DMS114 treated with DMSO at 0.1 percent for 48 hours (cell line): ENCODE results near the gene ATP2B2.

ENCODE experiments used
- DNase-seq: peaks from one replicate; lab custom pipeline; 2025; ENCODE audit not compliant: unreplicated experiment; lab: John Stamatoyannopoulos, UW

ATP2B2 gene

DNA sequence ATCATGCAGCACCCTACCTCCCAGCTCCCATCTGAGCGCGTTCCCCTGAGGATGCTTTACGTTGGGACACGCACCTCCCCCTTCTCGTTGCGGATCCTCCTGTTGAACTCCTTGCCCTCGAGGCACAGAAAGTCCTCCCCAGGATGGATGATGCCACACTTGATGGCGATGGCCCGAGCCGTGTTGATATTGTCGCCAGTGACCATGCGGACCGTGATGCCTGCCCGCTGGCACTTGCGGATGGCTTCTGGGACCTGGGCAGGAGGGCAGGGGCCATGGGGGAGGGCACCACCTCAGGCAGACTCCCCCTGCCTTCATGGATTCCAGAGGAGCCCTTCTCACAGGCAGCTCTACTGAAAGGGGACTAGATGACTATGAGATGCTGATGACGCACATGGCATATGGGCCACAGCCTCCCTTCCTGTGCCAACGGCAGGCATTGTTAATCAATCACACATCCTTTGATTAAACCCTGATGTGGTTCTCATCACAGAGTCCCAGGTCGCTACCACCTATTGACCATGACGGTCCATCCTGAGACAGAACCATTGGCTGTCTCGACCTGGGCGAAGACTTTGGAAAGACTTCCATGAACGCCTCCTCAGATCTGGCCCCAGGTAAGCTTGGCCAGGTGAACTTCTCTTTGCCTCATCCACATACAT lies 154.9 kb downstream of the ATP2B2 start:
- DNase-seq: no peak

DNA sequence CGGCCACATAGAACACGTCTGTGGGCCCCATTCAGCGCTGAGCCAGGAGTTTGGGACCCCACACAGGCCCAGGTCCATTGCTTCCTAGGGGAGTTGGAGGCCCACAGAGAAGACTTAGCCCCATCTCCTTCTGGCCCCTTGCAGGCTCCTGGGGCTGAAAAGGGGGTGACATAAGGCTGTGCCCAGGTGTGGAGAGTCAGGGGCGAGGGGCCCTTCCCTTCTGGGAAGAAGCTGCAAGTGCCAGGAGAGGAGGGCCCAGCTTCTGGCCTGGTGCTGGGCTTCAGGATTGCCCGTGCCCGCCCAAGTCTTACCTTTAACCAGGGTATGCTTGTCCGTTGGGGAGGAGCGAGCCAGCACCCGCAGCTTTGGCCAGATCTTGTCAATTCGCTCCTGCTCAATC lies 155.6 kb downstream of the ATP2B2 start:
- DNase-seq: no peak

DNA sequence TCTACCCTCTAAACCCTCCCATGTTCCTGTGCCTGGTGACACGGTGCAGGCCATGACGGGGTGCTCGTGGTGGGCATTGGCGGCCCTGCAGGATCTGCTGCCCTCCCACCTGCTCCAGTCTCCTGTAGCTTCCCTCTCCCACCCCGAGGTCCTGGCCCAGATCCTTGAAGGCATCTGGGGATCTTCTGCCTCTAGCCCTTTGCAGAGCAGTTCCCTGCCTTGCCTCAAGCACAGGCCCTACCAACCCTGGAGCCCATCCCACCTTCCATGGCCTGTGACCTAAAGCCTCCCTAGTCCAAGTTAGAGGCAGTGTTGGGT lies 157.0 kb downstream of the ATP2B2 start:
- no peak for DNase-seq

DNA sequence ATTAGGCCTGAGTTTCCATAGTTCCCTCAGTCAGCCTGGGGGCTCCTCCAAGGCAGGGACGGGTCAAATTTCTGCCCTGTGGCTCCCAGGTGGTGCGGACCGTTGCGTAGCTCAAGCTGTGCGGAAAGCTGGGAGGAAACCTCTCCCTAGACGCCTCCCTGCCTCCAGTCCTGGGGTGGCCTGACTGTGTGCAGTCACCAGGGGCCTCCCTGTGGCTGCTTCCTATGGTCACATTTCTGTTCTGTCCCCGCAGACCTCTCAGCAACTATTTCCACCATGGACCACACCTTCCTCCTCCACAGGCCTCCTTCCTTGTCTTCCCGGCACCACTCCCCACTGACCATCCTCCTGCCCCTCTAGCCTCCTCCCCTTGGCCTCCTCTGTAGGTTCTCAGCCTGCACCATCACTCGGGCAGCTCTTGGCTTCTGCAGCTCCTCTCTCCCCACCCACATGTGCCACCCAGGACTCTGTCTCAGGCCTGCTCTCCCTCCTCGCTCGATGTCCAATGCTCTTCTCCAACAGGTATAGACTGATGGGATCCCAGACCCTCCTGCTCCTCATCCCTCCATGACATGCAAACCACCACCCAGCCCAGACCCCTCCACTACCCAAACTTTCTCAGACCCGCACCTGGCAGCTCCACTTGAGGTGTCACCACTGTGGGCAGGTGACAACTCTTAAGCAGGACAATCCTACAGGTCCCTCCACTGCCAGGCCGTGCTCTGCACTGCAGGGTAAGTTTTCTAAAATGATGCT lies 157.6 kb downstream of the ATP2B2 start:
- DNase-seq: no peak

DNA sequence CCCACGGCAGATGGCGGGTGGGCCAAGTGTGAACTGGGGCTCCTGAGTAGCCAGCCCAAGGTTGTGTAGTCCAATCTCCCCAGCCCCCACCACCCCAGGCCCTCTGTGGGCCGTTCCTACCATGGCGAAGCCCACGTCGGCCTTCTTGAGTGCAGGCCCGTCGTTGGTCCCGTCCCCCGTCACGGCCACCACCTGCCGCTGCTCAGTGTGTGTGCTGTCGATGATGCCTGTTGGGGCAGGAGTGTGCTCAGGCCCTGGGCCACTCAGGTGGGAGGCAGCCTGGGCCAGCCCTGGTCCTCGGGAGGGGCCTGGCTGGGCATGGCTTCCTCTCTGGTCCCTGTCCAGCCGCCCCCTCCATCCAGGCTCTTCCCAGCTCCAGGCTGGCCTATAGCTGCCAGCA lies 159.5 kb downstream of the ATP2B2 start:
- DNase-seq: no peak

DNA sequence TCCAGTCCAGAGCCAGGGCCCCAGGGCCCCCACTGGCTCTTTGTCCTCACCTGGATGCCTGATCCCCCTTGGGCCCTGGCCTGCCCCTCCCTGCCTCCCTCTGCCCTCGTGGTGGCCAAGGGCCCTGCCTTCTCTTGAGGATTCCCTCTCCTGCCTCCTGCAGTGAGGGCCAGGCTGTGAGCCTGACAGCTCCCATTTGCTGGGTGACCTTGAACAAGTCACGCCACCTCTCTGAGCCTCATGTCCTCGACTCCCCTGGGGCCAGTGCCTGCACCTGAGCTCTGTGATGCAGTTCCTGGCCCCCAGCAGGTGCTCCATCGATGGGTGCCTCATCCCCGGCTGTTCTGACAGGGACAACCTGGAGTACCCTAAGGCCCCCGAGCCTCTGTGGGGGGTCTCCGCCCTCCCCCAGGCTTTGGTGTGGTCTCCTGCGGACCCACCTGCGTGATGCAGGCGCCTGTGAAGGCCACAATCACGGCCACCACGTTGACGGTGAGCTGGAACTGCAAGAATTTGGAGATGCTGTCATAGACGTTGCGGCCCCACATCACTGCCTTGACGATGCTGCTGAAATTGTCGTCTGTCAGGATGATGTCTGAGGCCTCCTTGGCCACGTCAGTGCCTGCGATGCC lies 160.3 kb downstream of the ATP2B2 start:
- no peak for DNase-seq

DNA sequence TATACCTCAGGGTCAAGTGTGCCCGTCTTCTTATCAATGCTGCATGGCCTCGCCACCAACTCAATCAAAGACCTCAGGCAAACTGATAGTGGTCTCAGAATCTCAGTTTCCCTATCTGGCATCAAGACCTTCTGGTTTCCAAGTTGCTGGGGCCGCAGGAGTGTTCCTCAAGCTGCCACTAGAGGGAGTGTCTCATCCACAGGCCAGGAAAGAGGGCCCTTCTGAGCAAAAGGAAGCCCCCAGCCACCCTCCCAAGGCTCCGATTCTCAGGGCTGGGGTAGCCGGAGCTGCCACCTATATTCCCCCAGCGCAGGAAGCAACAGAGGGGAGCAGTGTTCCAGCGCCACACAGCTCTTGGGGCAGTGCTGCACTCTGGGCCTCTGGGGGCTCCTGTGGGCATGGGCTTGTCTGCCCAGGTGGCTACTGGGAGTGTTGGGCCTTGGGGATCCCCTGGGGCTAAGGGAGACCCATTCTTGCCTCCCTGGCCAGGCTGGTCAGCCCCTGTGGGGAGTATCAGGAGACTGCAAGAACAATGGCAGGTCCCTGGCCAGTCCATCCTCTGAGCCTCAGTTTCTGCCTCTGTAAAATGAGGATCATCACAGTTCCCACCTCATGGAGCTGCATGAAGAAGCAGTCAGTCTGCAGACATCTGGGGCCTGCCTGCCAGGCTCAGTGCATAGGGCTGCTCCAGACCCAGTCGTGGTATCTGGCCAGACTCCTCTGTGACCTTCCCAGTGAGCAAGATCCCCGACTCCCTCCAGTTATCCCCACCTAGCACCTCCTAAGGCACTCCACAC lies 161.0 kb downstream of the ATP2B2 start:
- DNase-seq: peak; percentile 27

DNA sequence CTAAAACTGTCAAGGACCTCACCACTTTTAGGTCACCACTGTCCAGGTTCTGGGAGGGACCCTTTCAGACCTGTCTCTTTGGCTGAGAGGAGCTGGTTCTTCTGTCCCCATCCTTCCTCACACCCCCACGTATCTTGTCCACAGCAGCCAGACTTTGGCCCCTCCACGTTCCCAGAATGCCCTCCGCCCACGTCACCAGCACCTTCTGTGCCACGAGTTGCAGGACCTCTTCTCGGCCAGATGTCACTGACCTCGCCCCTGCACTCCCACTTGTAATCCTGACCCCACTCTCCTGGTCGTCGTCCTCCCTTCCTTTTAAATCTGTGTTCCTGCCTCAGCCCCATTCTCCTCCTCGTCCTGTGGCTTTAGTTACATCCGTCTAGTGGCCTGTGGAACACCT lies 161.9 kb downstream of the ATP2B2 start:
- no peak for DNase-seq

DNA sequence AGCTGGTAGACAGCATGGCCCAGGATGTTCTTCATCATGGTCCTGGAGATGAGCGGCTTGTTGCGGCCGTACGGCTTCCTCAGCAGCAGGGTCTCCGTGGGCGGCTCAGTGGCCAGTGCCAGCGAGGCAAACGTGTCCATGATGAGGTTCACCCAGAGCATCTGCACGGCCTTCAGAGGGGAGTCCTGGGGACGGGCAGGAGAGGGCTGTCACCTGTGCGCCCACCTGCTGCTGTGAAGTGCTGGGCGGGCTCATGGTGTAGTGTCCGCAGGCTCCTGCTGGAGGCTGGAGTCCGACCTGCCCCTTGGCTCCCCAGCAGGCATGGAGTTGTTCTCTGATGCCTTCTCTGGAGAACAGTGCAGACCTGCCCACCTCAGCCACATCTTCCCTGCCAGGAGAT lies 162.6 kb downstream of the ATP2B2 start:
- DNase-seq: no peak

DNA sequence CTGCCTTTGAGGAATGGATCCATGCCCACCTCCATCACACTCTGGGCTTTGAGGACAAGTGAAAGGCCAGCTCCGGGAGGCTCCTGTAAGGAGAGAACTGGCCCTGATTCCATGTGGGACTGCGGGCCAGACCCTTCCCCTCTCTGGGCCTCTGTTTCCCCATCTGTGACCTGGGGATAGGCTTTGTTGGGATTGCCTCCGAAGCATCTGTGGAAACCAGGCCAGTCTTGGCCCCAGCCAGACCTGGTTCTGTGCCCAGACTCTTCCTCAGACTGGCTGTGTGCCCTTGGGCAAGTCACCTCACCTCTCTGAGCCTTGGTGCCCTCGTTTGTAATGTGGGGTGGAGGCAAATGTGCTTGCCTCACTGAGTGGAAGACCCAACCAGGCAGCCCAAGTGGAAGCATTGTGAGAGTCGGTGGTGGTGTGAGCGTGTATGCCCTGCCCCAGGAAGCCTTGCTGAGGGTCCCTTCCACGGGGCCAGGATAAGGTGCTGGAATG lies 163.4 kb downstream of the ATP2B2 start:
- DNase-seq: no peak

DNA sequence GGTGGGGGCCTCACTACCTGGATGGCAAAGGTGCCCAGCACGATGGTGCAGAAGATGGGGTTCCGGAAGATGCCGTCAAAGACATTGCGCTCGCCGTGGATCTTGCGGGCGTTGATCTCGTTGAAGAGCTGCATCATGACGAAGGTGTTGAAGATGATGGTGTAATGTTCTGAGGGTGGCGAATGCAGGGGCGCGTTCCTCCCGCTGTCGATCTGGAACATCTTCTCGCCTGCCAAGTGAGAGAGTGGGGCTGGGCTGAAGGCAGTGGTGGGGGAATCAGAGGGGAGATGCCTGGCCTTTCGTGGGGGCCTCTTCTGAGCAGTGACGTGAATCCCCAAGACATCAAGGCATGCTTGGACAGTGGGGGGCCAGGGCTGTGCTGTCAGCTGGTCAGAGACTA lies 164.9 kb downstream of the ATP2B2 start:
- no peak for DNase-seq

DNA sequence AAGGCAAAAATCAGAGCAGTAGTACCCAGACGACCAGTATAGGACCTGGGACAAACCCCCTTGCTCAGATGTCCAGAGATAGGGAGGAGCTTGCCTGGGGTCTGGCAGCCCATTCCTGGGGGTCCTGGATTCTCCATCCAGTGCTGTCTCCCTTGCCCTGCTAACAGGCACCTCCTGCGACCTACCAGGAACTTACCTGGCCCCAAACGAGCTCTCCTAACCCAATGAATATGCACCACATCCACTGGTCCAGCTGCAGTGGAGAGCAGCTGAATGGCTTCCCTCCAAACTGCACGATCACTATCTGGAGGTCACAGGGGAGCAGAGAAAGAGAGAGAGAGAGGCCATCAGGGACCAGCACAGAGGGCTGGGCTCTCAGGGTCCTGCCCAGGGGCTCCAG lies 165.3 kb downstream of the ATP2B2 start:
- no peak for DNase-seq

DNA sequence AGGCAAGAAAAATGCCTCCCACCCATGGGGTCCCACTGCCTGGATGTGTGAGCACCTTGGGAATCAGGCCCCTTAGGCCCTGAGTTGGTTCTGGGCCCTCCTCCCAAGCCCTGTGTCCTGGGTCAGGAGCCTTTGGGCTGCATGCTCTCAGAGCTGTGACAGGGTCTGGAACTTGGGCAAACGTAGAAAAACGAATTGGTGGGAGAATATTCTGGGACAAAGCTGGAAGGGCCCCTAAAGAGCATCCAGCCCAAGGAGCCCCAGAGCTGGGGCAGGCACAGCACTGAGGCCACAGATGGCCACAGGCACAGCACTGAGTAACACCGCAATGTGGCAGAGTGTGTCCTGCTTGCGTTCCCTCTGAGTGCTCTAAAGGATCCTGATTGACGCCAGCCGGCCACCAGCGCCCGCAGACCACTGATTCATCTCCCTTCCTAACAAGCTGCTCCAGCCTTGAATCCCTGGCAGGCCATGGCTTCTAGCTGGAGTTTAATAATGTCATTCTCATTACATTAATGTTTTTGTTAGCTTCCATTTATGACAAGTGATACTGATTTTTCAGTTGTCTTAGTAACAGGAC lies 165.9 kb downstream of the ATP2B2 start:
- DNase-seq: no peak

DNA sequence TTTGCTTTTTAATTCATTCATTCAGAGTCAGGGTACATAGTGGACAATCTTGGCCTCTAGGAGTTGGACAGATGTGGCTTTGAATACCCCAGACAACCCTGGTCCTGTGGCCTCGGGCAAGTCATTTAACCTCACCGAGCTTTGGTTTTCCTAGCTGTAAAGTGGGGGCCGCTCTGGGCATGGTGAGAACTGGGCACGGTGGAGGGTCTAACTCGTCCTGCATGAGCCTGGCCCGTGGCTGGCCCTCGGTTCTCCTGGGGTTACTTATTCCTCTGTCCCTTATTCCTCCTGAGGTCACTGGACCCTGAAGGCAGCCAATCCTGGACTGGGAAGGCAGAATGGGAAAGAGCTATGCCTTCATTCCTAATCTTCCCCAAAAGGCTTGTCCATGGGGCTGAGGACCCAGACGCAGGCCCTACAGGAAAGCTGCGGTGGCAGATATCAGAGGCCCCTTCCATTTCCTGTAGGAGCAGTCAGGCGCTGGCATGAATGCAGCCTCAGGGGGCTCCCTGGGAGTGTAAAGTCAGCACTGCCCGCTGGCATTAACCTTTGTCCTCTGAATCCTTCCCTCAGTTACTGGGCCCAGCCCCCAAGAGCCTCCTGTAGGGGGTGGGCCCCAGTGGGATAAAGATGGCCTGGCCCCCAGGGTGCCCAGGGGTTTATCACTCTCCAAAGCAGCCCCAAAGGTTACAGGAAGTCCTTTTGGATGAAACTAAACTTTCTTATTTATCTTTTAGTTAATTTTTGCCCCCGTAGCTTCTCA lies 166.6 kb downstream of the ATP2B2 start:
- DNase-seq: no peak

DNA sequence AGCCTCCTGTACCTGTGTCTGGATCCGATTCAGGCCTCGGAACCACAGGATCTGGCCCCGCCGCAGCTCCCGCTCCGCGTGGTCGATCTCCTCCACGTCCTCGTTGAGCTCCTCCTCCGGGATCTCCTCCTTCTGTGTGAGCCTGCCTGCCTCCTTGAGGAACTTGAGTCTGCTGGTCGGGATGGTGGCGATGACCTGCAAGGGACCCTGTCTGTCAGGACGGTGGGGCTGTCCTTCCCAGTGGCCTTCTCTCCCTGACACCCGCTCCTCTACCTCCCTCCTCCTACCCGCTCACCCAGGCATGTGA lies 167.3 kb downstream of the ATP2B2 start:
- DNase-seq: no peak

DNA sequence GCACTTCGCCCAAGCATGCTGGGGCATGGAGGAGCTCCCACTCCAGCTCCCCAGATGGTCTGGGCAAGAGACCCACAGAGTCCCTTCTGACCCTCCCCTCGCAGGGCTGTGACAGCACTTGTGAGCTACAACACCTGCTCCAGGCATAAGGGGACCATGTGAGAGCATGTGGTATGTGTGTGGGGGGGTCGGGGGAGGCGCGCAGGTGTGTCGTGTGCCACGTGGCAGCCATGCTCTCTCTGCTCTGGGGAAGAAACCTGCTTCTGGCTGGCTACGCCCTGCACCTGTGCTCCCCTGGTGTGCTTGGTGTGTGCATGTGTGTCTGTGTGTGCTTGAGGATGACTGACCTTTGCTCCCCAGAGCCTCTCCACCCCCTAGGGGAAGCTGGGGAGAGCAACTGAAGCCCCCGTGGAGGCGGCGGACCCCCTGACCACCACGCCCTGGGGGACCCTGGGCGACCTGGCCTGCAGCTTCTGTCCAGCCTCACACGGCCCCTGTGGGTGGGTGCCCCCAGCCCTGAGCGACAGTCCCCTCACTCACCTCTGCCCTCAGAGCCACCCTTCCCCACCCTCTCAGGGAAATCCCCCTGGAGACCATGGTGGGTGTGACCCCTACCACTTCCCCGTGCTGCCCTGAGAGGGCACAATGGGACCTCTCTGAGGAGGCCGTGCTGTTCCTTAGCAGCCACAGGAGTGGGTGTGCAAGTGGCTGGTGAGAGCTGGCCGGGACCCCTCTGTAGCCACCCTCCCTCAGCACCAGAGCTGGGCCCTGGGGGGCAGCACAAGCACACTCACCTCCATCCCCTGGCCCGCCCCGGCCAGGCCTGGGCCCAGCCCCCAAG lies 167.8 kb downstream of the ATP2B2 start:
- no peak for DNase-seq

DNA sequence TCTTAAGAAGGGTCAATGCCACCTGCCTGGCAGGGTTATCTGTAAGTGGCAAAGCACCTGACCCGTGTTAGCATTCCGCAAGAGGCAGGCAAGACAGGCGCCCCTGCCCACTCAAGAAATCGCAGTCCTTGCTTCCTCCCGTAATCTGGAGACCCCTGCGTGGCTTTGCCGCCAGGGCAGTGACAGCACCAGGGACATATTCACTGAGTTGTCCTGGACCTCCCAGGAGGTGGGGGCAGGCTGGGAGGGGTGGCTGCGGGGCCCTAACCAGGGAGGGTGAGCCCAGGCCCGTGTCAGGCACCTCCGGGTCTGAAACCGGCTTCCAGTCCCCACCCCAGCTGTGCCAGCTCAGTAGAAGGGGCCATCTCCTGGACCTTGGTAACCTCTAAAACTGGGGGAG lies 168.6 kb downstream of the ATP2B2 start:
- DNase-seq: no peak

DNA sequence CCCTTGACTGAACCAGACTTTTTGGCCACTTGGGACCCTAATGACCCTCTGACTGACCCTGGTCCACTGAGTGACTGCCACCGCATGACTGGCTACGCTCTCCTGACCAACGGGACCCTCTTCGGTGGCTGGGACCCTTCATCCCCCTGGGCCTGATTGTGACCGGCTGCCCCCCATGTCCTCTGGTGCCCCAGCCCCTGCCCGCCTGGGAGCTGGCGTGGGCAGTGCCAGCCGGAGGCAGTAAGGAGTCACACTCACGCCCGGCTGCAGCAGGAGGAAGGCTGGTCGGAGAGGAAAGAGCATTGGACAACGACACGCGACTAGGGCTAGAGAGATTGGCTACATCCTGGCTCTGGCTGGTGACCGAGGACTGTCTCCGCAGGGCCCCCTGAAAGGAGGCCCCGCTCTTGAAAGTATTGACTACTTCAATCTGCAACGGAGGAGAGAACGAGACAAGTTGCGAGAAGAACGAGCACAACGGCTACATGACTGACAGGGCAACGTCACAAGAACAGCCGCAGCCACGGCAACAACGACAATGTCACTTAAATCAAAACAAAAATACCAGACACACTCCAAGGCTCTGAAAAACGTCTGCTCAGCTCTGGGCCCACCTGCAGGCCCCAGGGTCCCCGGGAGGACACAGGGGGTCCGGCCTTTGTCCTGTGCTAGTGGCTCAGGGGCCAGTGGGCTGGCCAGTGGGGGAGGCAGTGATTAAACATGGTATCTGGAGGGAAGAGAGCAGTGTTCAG lies 169.3 kb downstream of the ATP2B2 start:
- no peak for DNase-seq

DNA sequence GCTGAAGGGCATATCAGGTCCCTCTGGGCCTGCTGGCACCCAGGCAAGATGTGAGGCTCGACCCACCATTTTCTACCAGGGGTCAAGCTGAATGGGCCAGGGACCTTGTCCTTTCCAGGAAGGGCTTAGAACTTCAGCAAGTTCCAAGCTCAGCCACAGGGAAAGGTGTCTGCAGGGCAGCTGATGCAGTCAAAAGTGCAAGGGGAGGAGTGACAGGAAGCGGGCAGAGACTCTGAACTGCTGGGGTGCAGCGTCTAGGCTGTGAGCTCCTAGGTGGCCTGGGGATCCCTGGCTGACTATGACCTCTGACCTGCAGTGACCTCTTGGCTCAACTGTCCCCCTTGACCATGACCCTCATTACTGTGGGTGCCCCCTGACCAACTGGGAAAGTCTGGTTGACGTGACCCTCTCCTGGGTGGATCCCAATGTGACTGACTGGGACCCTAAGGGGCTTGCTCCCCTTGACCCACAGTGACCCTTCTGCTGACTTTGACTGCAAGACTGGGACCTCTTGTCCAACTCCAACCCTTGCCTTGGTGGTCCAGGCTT lies 170.1 kb downstream of the ATP2B2 start:
- no peak for DNase-seq
